BE2C (cell line): ENCODE measurements around the gene TSPAN15.

ENCODE experiments used
- DNase-seq: peaks from one replicate; pipeline ENCODE4 v3.0.0-alpha.2; 2020
- H3K27me3 ChIP-seq: fragments of 250-450 bp; sonication (Bioruptor Pico); 2 replicates; pipeline ENCODE4 v1.5.1; 2020; ENCODE audit warnings: mild to moderate bottlenecking
- H3K36me3 ChIP-seq: fragments of 250-450 bp; sonication (Bioruptor Pico); 2 replicates; pipeline ENCODE4 v1.5.1; 2020; ENCODE audit warnings: mild to moderate bottlenecking
- H3K4me1 ChIP-seq: fragments of 250-450 bp; sonication (Bioruptor Pico); 2 replicates; pipeline ENCODE4 v1.5.1; 2020
- H3K4me3 ChIP-seq: 2 replicates; pipeline ENCODE4 v1.5.1; 2011; ENCODE audit warnings: low read depth, low read length
- H3K9me3 ChIP-seq: fragments of 250-450 bp; sonication (Bioruptor Pico); 2 replicates; pipeline ENCODE4 v1.5.1; 2020
- CTCF ChIP-seq: IDR thresholded peaks from 2 replicates; pipeline ENCODE4 v1.5.1; 2012; ENCODE audit warnings: mild to moderate bottlenecking, low read depth, low read length

TSPAN15 gene

GRCh38 chr10:69425511-69426298, 25.6 kb upstream of the TSPAN15 start:
- TF ChIP-seq CTCF: no peak
- Histone ChIP-seq H3K4me3 (no peak overlapping the region), H3K27me3 (no peaks in the 10 kb centered on the region), H3K36me3 (no peaks in the 10 kb centered on the region), H3K4me1 (peaks cover 9% of the 10 kb centered on the region; the same call in 1 of the 2 replicates), H3K9me3 (no peaks in the 10 kb centered on the region)
- no peak for DNase-seq

GRCh38 chr10:69426376-69426727, 24.9 kb upstream of the TSPAN15 start:
- no peak for TF ChIP-seq CTCF
- H3K9me3 ChIP-seq: no peaks in the 10 kb centered on the region
- peaks cover 9% of the 10 kb centered on the region; the same call in 1 of the 2 replicates for H3K4me1 ChIP-seq
- no peak overlapping the region for H3K4me3 ChIP-seq
- H3K36me3 ChIP-seq: no peaks in the 10 kb centered on the region
- no peak for DNase-seq
- no peaks in the 10 kb centered on the region for H3K27me3 ChIP-seq

GRCh38 chr10:69428165-69428564, 23.1 kb upstream of the TSPAN15 start:
- Histone ChIP-seq H3K9me3 (no peaks in the 10 kb centered on the region), H3K4me1 (peaks cover 9% of the 10 kb centered on the region; the same call in 1 of the 2 replicates), H3K36me3 (no peaks in the 10 kb centered on the region), H3K27me3 (no peaks in the 10 kb centered on the region), H3K4me3 (no peak overlapping the region)
- no peak for TF ChIP-seq CTCF
- no peak for DNase-seq

GRCh38 chr10:69434169-69434568, 17.1 kb upstream of the TSPAN15 start:
- no peaks in the 10 kb centered on the region for H3K36me3 ChIP-seq
- DNase-seq: no peak
- H3K27me3 ChIP-seq: no peaks in the 10 kb centered on the region
- H3K4me1 ChIP-seq: peaks cover 14% of the 10 kb centered on the region
- no peaks in the 10 kb centered on the region for H3K9me3 ChIP-seq
- TF ChIP-seq CTCF: no peak
- H3K4me3 ChIP-seq: no peak overlapping the region

GRCh38 chr10:69434926-69435325, 16.3 kb upstream of the TSPAN15 start:
- no peak for TF ChIP-seq CTCF
- DNase-seq: no peak
- no peaks in the 10 kb centered on the region for H3K36me3 ChIP-seq
- peaks cover 14% of the 10 kb centered on the region for H3K4me1 ChIP-seq
- no peak overlapping the region for H3K4me3 ChIP-seq
- H3K27me3 ChIP-seq: no peaks in the 10 kb centered on the region
- H3K9me3 ChIP-seq: no peaks in the 10 kb centered on the region

GRCh38 chr10:69435966-69436520, 15.2 kb upstream of the TSPAN15 start:
- Histone ChIP-seq H3K4me1 (peaks cover 14% of the 10 kb centered on the region), H3K4me3 (no peak overlapping the region), H3K36me3 (no peaks in the 10 kb centered on the region), H3K27me3 (no peaks in the 10 kb centered on the region), H3K9me3 (no peaks in the 10 kb centered on the region)
- TF ChIP-seq CTCF: no peak
- no peak for DNase-seq
